ENCODE results near the gene BACH2.

GRCh38 chr6:89927264-89927663 is 369.4 kb downstream of the BACH2 start:
- TF ChIP-seq CTCF (IDR thresholded peaks at IDR 0.05): no peak
- no peak for TF ChIP-seq RFX5 (IDR thresholded peaks at IDR 0.05)
- TF ChIP-seq PBX3 (IDR thresholded peaks at IDR 0.05): no peak
- no peak for TF ChIP-seq ELK1 (IDR thresholded peaks at IDR 0.05; ENCODE audit: low read depth, low read length)
- no peak for TF ChIP-seq HDAC2 (IDR thresholded peaks at IDR 0.05)
- no peak for TF ChIP-seq RCOR1 (IDR thresholded peaks at IDR 0.05; ENCODE audit: low read depth, low read length)
